ENCODE results near the gene FUS. TPM values are rescaled to one million over a fixed set of nuclear protein-coding genes. Genes with fewer than 3 reads are reported as not detected.
A peak's percentile ranks its signal among the peaks of the same experiment; 100 is the strongest.

FUS gene
- total RNA-seq, 6 experiments from 2014 or later: 18.7 to 69.7 (median 40.4) TPM

GRCh38 chr16:31216422-31217135, 36.6 kb downstream of the FUS start, which contains the start of gene PYDC1:
TSS of gene PYDC1 (minus strand) at chr16:31217135. CDS start at chr16:31217028, 107 bp downstream.
- intact Hi-C loops (cut with DNase I): no loop called here
- no peak within 1 kb of the TSS for H3K27ac ChIP-seq
- WGBS (ENCODE audit: insufficient coverage, low coverage, low lambda C conversion rate, missing lambda C conversion rate): 5% methylated on average over 8 of the region's 52 CpGs
- ATAC-seq (no peak), DNase-seq (peak in 2 of 3 donors; percentile 30 to 50)
- H3K36me3 ChIP-seq: no peaks in the 10 kb centered on the region
- no peaks in the 10 kb centered on the region for H3K9me3 ChIP-seq
- no peak within 1 kb of the TSS for H3K4me3 ChIP-seq
- no peaks in the 10 kb centered on the region for H3K27me3 ChIP-seq
- no peak for TF ChIP-seq POLR2A (IDR thresholded peaks at IDR 0.05)
- no peak for TF ChIP-seq CTCF (IDR thresholded peaks at IDR 0.05)
- peaks cover 0 to 20% (median 0%) of the 10 kb centered on the region in 4 donors for H3K4me1 ChIP-seq

GRCh38 chr16:31217136-31217530, 37.2 kb downstream of the FUS start:
- WGBS (ENCODE audit: insufficient coverage, low coverage, low lambda C conversion rate, missing lambda C conversion rate): no CpG with 5 or more reads among the region's 4 CpGs
- H3K27ac ChIP-seq: no peak overlapping the region
- H3K27me3 ChIP-seq: no peaks in the 10 kb centered on the region
- TF ChIP-seq POLR2A (IDR thresholded peaks at IDR 0.05) (no peak), CTCF (IDR thresholded peaks at IDR 0.05) (no peak)
- intact Hi-C loops (cut with DNase I): no loop called here
- ATAC-seq (no peak), DNase-seq (peak in 1 of 3 donors; percentile 3)
- H3K4me1 ChIP-seq: peaks cover 0 to 20% (median 0%) of the 10 kb centered on the region in 4 donors
- no peak overlapping the region for H3K4me3 ChIP-seq
- no peaks in the 10 kb centered on the region for H3K9me3 ChIP-seq
- no peaks in the 10 kb centered on the region for H3K36me3 ChIP-seq

GRCh38 chr16:31219154-31219741, 39.3 kb downstream of the FUS start:
- peaks cover 0 to 20% (median 0%) of the 10 kb centered on the region in 4 donors for H3K4me1 ChIP-seq
- intact Hi-C loops (cut with DNase I): no loop called here
- TF ChIP-seq CTCF (IDR thresholded peaks at IDR 0.05): no peak
- no peak for TF ChIP-seq POLR2A (IDR thresholded peaks at IDR 0.05)
- H3K36me3 ChIP-seq: no peaks in the 10 kb centered on the region
- 33% methylated on average over 1 of the region's 15 CpGs for WGBS (ENCODE audit: insufficient coverage, low coverage, low lambda C conversion rate, missing lambda C conversion rate)
- no peaks in the 10 kb centered on the region for H3K9me3 ChIP-seq
- H3K4me3 ChIP-seq: no peak overlapping the region
- DNase-seq: no peak
- no peaks in the 10 kb centered on the region for H3K27me3 ChIP-seq
- no peak for ATAC-seq
- H3K27ac ChIP-seq: no peak overlapping the region

GRCh38 chr16:31221357-31222160, 41.6 kb downstream of the FUS start:
- Histone ChIP-seq H3K4me3 (no peak overlapping the region), H3K27me3 (no peaks in the 10 kb centered on the region), H3K4me1 (peaks cover 0 to under 1% (median 0%) of the 10 kb centered on the region in 4 donors), H3K9me3 (no peaks in the 10 kb centered on the region), H3K36me3 (no peaks in the 10 kb centered on the region), H3K27ac (no peak overlapping the region)
- WGBS (ENCODE audit: insufficient coverage, low coverage, low lambda C conversion rate, missing lambda C conversion rate): 58% methylated on average over 10 of the region's 12 CpGs
- ATAC-seq (no peak), DNase-seq (no peak)
- intact Hi-C loops (cut with DNase I): loop anchor here in 1 of 2 donors (10.0 kb wide), 1 partner anchor 133 kb away; the partner anchor contains the start of gene ITGAX
- TF ChIP-seq CTCF (IDR thresholded peaks at IDR 0.05) (no peak), POLR2A (IDR thresholded peaks at IDR 0.05) (no peak)

All from right lobe of liver (tissue), 6 donors.